ENCODE data around the gene ROCK1. TPM values are rescaled to one million over a fixed set of nuclear protein-coding genes. Genes with fewer than 3 reads are reported as not detected.

The ROCK1 gene
- total and polyA plus RNA-seq, 2 donors (not counting 1 experiment from before 2014, with no cell fraction given) = 12.5 to 103 TPM

DNA sequence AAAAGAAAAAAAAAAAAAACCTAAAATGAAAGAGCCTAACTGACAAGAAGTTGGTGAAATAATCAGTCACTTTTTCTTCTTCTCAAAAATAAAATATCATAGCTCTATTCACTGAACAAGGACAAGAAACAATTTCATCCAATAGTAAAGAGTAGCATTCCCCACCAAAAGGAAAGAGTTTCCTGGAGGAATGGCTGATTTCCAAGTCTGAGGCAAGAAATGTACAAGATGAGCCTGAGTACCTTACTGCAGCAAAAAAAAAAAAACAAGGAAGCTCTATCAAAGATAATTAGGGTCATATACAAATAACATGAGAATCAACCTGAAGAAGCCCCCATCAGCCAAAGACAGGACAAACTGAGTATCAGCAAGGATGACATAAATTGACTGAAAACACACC is 11.5 kb downstream of the ROCK1 start:
- intact Hi-C loops (cut with micrococcal nuclease) = no loop called here
- peaks cover 20 to 65% of the 10 kb centered on the region in 2 donors for H3K4me1 ChIP-seq (ENCODE audit: control insufficient read depth in 2 of 2, insufficient read depth in 2 of 2, low read length in 2 of 2)
- peak overlapping the region; percentile 40 for H3K4me3 Mint-ChIP-seq
- TF ChIP-seq EZH2 (IDR thresholded peaks at IDR 0.05; ENCODE audit: borderline replicate concordance, insufficient read depth, low read depth, low read length, poor library complexity, severe bottlenecking) = no peak
- TF ChIP-seq, protein P1, sequence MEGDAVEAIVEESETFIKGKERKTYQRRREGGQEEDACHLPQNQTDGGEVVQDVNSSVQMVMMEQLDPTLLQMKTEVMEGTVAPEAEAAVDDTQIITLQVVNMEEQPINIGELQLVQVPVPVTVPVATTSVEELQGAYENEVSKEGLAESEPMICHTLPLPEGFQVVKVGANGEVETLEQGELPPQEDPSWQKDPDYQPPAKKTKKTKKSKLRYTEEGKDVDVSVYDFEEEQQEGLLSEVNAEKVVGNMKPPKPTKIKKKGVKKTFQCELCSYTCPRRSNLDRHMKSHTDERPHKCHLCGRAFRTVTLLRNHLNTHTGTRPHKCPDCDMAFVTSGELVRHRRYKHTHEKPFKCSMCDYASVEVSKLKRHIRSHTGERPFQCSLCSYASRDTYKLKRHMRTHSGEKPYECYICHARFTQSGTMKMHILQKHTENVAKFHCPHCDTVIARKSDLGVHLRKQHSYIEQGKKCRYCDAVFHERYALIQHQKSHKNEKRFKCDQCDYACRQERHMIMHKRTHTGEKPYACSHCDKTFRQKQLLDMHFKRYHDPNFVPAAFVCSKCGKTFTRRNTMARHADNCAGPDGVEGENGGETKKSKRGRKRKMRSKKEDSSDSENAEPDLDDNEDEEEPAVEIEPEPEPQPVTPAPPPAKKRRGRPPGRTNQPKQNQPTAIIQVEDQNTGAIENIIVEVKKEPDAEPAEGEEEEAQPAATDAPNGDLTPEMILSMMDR (IDR thresholded peaks at IDR 0.05) = no peak
- H3K36me3 ChIP-seq (replicated peaks in 1 of 2; ENCODE audit: control extremely low read depth in 1 of 2, control insufficient read depth in 1 of 2, extremely low read depth in 1 of 2, insufficient read depth in 2 of 2, low read length in 1 of 2) = peaks cover 0 to 1% of the 10 kb centered on the region in 2 experiments
- no peak overlapping the region for H3K9ac ChIP-seq (ENCODE audit: low read length)
- H3K27me3 ChIP-seq (replicated peaks in 1 of 4; ENCODE audit: control extremely low read depth in 1 of 4, control insufficient read depth in 3 of 4, insufficient read depth in 4 of 4, low read length in 3 of 4) = no peaks in the 10 kb centered on the region
- no peaks in the 10 kb centered on the region for H3K27me3 Mint-ChIP-seq
- peak overlapping the region; percentile 43 for H3K27ac Mint-ChIP-seq
- ChIA-PET POLR2A (interaction anchor here (0.8 kb wide), 1 partner anchor 500 kb away, joined by 6 read pairs; the partner anchor contains the start of gene ESCO1), CTCF (interaction anchor here (0.6 to 1.0 kb wide), 2 partner anchors 11 to 114 kb away, joined by 3 read pairs; partner anchors contain the start of gene ROCK1)
- ATAC-seq (ENCODE audit: low read depth) (no peak), DNase-seq (no peak)
- H2AFZ ChIP-seq (ENCODE audit: insufficient read depth, low read depth, low read length, poor library complexity, severe bottlenecking) = no peak overlapping the region
- H3K9me3 ChIP-seq (ENCODE audit: control extremely low read depth in 1 of 3, control insufficient read depth in 2 of 3, insufficient read depth in 1 of 3, low read length in 2 of 3) = peaks cover 0 to 2% (median 0%) of the 10 kb centered on the region in 3 donors
- peak overlapping the region in 1 of 2 donors; percentile 49 for H3K27ac ChIP-seq (ENCODE audit: low read length in 2 of 2)
- no peaks in the 10 kb centered on the region for H3K9me3 Mint-ChIP-seq (ENCODE audit: insufficient read depth)
- H4K20me1 ChIP-seq (ENCODE audit: control insufficient read depth, insufficient read depth, low read length, poor library complexity, severe bottlenecking) = peaks cover 72% of the 10 kb centered on the region
- H3K4me2 ChIP-seq (replicated peaks; ENCODE audit: low read depth, low read length, poor library complexity, severe bottlenecking) = peak overlapping the region; percentile 60
- H3K79me2 ChIP-seq (ENCODE audit: control insufficient read depth, insufficient read depth, low read length) = peaks cover 99% of the 10 kb centered on the region
- H3K4me1 Mint-ChIP-seq = peaks cover 74% of the 10 kb centered on the region
- peak overlapping the region in 1 of 5 experiments; percentile 27 for H3K4me3 ChIP-seq (ENCODE audit: control extremely low read depth in 1 of 5, extremely low read depth in 1 of 5, insufficient read depth in 1 of 5, low read depth in 2 of 5, low read length in 4 of 5)

DNA sequence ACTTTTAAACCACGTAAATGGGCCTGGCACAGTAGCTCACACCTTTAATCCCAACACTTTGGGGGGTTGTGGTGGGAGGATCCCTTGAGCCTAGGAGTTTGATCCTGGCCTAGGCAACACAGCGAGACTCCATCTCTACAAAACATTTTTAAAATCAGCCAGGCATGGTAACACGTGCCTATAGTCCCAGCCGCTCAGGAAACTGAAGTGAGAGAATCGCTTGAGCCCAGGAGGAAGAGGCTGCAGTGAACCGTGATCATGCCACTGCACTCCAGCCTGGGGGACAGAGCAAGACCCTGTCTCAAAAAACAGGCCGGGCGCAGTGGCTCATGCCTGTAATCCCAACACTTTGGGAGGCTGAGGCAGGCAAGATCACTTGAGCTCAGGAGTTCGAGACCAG is 12.2 kb downstream of the ROCK1 start:
- peaks cover 72% of the 10 kb centered on the region for H3K4me1 Mint-ChIP-seq
- peaks cover 74% of the 10 kb centered on the region for H4K20me1 ChIP-seq (ENCODE audit: control insufficient read depth, insufficient read depth, low read length, poor library complexity, severe bottlenecking)
- DNase-seq = peak; percentile 66

More for the DNA sequence above, 12.2 kb downstream of the ROCK1 start:
- Histone ChIP-seq H3K9ac (ENCODE audit: low read length) (no peak overlapping the region), H3K4me3 (ENCODE audit: control extremely low read depth in 1 of 5, extremely low read depth in 1 of 5, insufficient read depth in 1 of 5, low read depth in 2 of 5, low read length in 4 of 5) (peak overlapping the region in 1 of 5 experiments; percentile 27), H3K4me1 (ENCODE audit: control insufficient read depth in 2 of 2, insufficient read depth in 2 of 2, low read length in 2 of 2) (peaks cover 20 to 63% of the 10 kb centered on the region in 2 donors), H3K9me3 (ENCODE audit: control extremely low read depth in 1 of 3, control insufficient read depth in 2 of 3, insufficient read depth in 1 of 3, low read length in 2 of 3) (peaks cover 0 to 2% (median 0%) of the 10 kb centered on the region in 3 donors), H3K4me2 (replicated peaks; ENCODE audit: low read depth, low read length, poor library complexity, severe bottlenecking) (peak overlapping the region; percentile 60), H2AFZ (ENCODE audit: insufficient read depth, low read depth, low read length, poor library complexity, severe bottlenecking) (peak overlapping the region; percentile 23), H3K36me3 (replicated peaks in 1 of 2; ENCODE audit: control extremely low read depth in 1 of 2, control insufficient read depth in 1 of 2, extremely low read depth in 1 of 2, insufficient read depth in 2 of 2, low read length in 1 of 2) (peaks cover 0 to 1% of the 10 kb centered on the region in 2 experiments), H3K27me3 (replicated peaks in 1 of 4; ENCODE audit: control extremely low read depth in 1 of 4, control insufficient read depth in 3 of 4, insufficient read depth in 4 of 4, low read length in 3 of 4) (no peaks in the 10 kb centered on the region), H3K79me2 (ENCODE audit: control insufficient read depth, insufficient read depth, low read length) (peaks cover 99% of the 10 kb centered on the region), H3K27ac (ENCODE audit: low read length in 2 of 2) (peak overlapping the region; percentile 52 to 75)
- WGBS (ENCODE audit: insufficient coverage) = 4% methylated on average over 6 of the region's 9 CpGs
- ChIA-PET POLR2A (interaction anchor here (0.8 to 0.9 kb wide), 3 partner anchors 12 to 501 kb away, joined by 3 to 6 read pairs (median 4); partner anchors contain the start of genes ESCO1 and ROCK1), CTCF (interaction anchor here (1.6 kb wide), 1 partner anchor 12 kb away, joined by 4 read pairs; the partner anchor contains the start of gene ROCK1)
- Mint-ChIP-seq H3K4me3 (peak overlapping the region; percentile 67), H3K27me3 (no peaks in the 10 kb centered on the region), H3K9me3 (ENCODE audit: insufficient read depth) (no peaks in the 10 kb centered on the region), H3K27ac (peak overlapping the region; percentile 79)
- intact Hi-C loops (cut with micrococcal nuclease) = loop anchor here (1.0 to 2.0 kb wide), 2 partner anchors 12 to 15 kb away; partner anchors contain the start of gene ROCK1
- TF ChIP-seq EZH2 (IDR thresholded peaks at IDR 0.05; ENCODE audit: borderline replicate concordance, insufficient read depth, low read depth, low read length, poor library complexity, severe bottlenecking) = no peak
- TF ChIP-seq, protein P1 (IDR thresholded peaks at IDR 0.05) = no peak
- ATAC-seq (ENCODE audit: low read depth) = peak; percentile 85
